Measurements from ENCODE around the gene THSD4. TPM values are rescaled to one million over a fixed set of nuclear protein-coding genes. Genes with fewer than 3 reads are reported as not detected.

Gene THSD4
- total RNA-seq, 2 donors from 2014 or later, result not detected

- Mint-ChIP-seq H3K4me1 (ENCODE audit: low read depth in 2 of 2) (no peaks in the 10 kb centered on the region), H3K27me3 (peaks cover 25 to 35% of the 10 kb centered on the region in 2 donors), H3K9me3 (no peaks in the 10 kb centered on the region), H3K4me3 (no peak overlapping the region), H3K36me3 (no peaks in the 10 kb centered on the region), H3K27ac (no peak overlapping the region)
- ATAC-seq (no peak), DNase-seq (ENCODE audit: low spot score) (no peak)
These were observed 116.5 kb downstream of the THSD4 start for GRCh38 chr15:71231758-71232157.

- H3K4me1 Mint-ChIP-seq (ENCODE audit: low read depth in 2 of 2), result no peaks in the 10 kb centered on the region
- no peaks in the 10 kb centered on the region for H3K9me3 Mint-ChIP-seq
- DNase-seq (ENCODE audit: low spot score), result no peak
- no peak for ATAC-seq
- no peak overlapping the region for H3K4me3 Mint-ChIP-seq
- H3K27ac Mint-ChIP-seq, result no peak overlapping the region
- no peaks in the 10 kb centered on the region for H3K36me3 Mint-ChIP-seq
- peaks cover 31 to 41% of the 10 kb centered on the region in 2 donors for H3K27me3 Mint-ChIP-seq
These were observed 117.1 kb downstream of the THSD4 start for GRCh38 chr15:71232411-71232810.

- H3K4me1 Mint-ChIP-seq (ENCODE audit: low read depth in 2 of 2), result no peaks in the 10 kb centered on the region
- ATAC-seq (no peak), DNase-seq (ENCODE audit: low spot score) (no peak)
- H3K9me3 Mint-ChIP-seq, result no peaks in the 10 kb centered on the region
- peaks cover 19 to 29% of the 10 kb centered on the region in 2 donors for H3K27me3 Mint-ChIP-seq
- no peak overlapping the region for H3K4me3 Mint-ChIP-seq
- no peak overlapping the region for H3K27ac Mint-ChIP-seq
- H3K36me3 Mint-ChIP-seq, result no peaks in the 10 kb centered on the region
These were observed 122.4 kb downstream of the THSD4 start for GRCh38 chr15:71237456-71238188.

GRCh38 chr15:71238926-71239325 is 123.7 kb downstream of the THSD4 start:
- H3K36me3 Mint-ChIP-seq, result no peaks in the 10 kb centered on the region
- no peaks in the 10 kb centered on the region for H3K9me3 Mint-ChIP-seq
- H3K4me1 Mint-ChIP-seq (ENCODE audit: low read depth in 2 of 2), result no peaks in the 10 kb centered on the region
- H3K4me3 Mint-ChIP-seq, result no peak overlapping the region
- ATAC-seq (no peak), DNase-seq (ENCODE audit: low spot score) (no peak)
- peaks cover 19 to 24% of the 10 kb centered on the region in 2 donors for H3K27me3 Mint-ChIP-seq
- no peak overlapping the region for H3K27ac Mint-ChIP-seq

- peaks cover 16 to 24% of the 10 kb centered on the region in 2 donors for H3K27me3 Mint-ChIP-seq
- H3K27ac Mint-ChIP-seq, result no peak overlapping the region
- no peaks in the 10 kb centered on the region for H3K9me3 Mint-ChIP-seq
These were observed 124.5 kb downstream of the THSD4 start for GRCh38 chr15:71239592-71240364.

GRCh38 chr15:71242292-71242691 is 127.0 kb downstream of the THSD4 start:
- no peaks in the 10 kb centered on the region for H3K36me3 Mint-ChIP-seq
- no peak overlapping the region for H3K4me3 Mint-ChIP-seq
- H3K27ac Mint-ChIP-seq, result no peak overlapping the region
- peaks cover 13 to 16% of the 10 kb centered on the region in 2 donors for H3K27me3 Mint-ChIP-seq
- H3K9me3 Mint-ChIP-seq, result no peaks in the 10 kb centered on the region
- DNase-seq (ENCODE audit: low spot score), result no peak
- no peak for ATAC-seq
- H3K4me1 Mint-ChIP-seq (ENCODE audit: low read depth in 2 of 2), result no peaks in the 10 kb centered on the region

More at GRCh38 chr15:71239592-71240364, 124.5 kb downstream of the THSD4 start:
- H3K36me3 Mint-ChIP-seq, result no peaks in the 10 kb centered on the region
- DNase-seq (ENCODE audit: low spot score) (no peak), ATAC-seq (no peak)
- no peak overlapping the region for H3K4me3 Mint-ChIP-seq
- H3K4me1 Mint-ChIP-seq (ENCODE audit: low read depth in 2 of 2), result no peaks in the 10 kb centered on the region

- H3K4me3 Mint-ChIP-seq, result no peak overlapping the region
- no peaks in the 10 kb centered on the region for H3K36me3 Mint-ChIP-seq
- ATAC-seq (no peak), DNase-seq (ENCODE audit: low spot score) (no peak)
- H3K4me1 Mint-ChIP-seq (ENCODE audit: low read depth in 2 of 2), result no peaks in the 10 kb centered on the region
- no peak overlapping the region for H3K27ac Mint-ChIP-seq
- H3K9me3 Mint-ChIP-seq, result no peaks in the 10 kb centered on the region
- H3K27me3 Mint-ChIP-seq, result peaks cover 6 to 12% of the 10 kb centered on the region in 2 donors
These were observed 129.0 kb downstream of the THSD4 start for GRCh38 chr15:71244250-71244649.

GRCh38 chr15:71245588-71245987 is 130.3 kb downstream of the THSD4 start:
- Mint-ChIP-seq H3K36me3 (no peaks in the 10 kb centered on the region), H3K27me3 (peaks cover 12 to 14% of the 10 kb centered on the region in 2 donors), H3K27ac (no peak overlapping the region)

GRCh38 chr15:71248386-71248785 is 133.1 kb downstream of the THSD4 start:
- no peak overlapping the region for H3K27ac Mint-ChIP-seq
- no peaks in the 10 kb centered on the region for H3K4me1 Mint-ChIP-seq (ENCODE audit: low read depth in 2 of 2)
- no peaks in the 10 kb centered on the region for H3K9me3 Mint-ChIP-seq
- DNase-seq (ENCODE audit: low spot score), result no peak
- no peak overlapping the region for H3K4me3 Mint-ChIP-seq
- no peaks in the 10 kb centered on the region for H3K36me3 Mint-ChIP-seq
- no peak for ATAC-seq
- peaks cover 10 to 14% of the 10 kb centered on the region in 2 donors for H3K27me3 Mint-ChIP-seq

More at GRCh38 chr15:71245588-71245987, 130.3 kb downstream of the THSD4 start:
- no peak for DNase-seq (ENCODE audit: low spot score)
- no peaks in the 10 kb centered on the region for H3K9me3 Mint-ChIP-seq
- no peak overlapping the region for H3K4me3 Mint-ChIP-seq
- no peaks in the 10 kb centered on the region for H3K4me1 Mint-ChIP-seq (ENCODE audit: low read depth in 2 of 2)
- no peak for ATAC-seq

GRCh38 chr15:71249986-71250385 is 134.7 kb downstream of the THSD4 start:
- Mint-ChIP-seq H3K27me3 (peaks cover 11 to 14% of the 10 kb centered on the region in 2 donors), H3K4me3 (no peak overlapping the region), H3K4me1 (ENCODE audit: low read depth in 2 of 2) (no peaks in the 10 kb centered on the region), H3K27ac (no peak overlapping the region), H3K9me3 (no peaks in the 10 kb centered on the region), H3K36me3 (no peaks in the 10 kb centered on the region)
- no peak for ATAC-seq
- DNase-seq (ENCODE audit: low spot score), result no peak

GRCh38 chr15:71250936-71251583 is 135.8 kb downstream of the THSD4 start:
- DNase-seq (ENCODE audit: low spot score) (no peak), ATAC-seq (no peak)
- Mint-ChIP-seq H3K27ac (no peak overlapping the region), H3K9me3 (no peaks in the 10 kb centered on the region), H3K4me1 (ENCODE audit: low read depth in 2 of 2) (no peaks in the 10 kb centered on the region), H3K4me3 (no peak overlapping the region), H3K36me3 (no peaks in the 10 kb centered on the region), H3K27me3 (peaks cover 11 to 14% of the 10 kb centered on the region in 2 donors)

GRCh38 chr15:71251584-71252043 is 136.3 kb downstream of the THSD4 start:
- ATAC-seq (no peak), DNase-seq (ENCODE audit: low spot score) (no peak)
- no peak overlapping the region for H3K4me3 Mint-ChIP-seq
- H3K36me3 Mint-ChIP-seq, result no peaks in the 10 kb centered on the region
- no peaks in the 10 kb centered on the region for H3K9me3 Mint-ChIP-seq
- no peak overlapping the region for H3K27ac Mint-ChIP-seq
- H3K4me1 Mint-ChIP-seq (ENCODE audit: low read depth in 2 of 2), result no peaks in the 10 kb centered on the region
- peaks cover 11 to 16% of the 10 kb centered on the region in 2 donors for H3K27me3 Mint-ChIP-seq

GRCh38 chr15:71252044-71252739 is 136.9 kb downstream of the THSD4 start:
- Mint-ChIP-seq H3K4me1 (ENCODE audit: low read depth in 2 of 2) (no peaks in the 10 kb centered on the region), H3K27me3 (peaks cover 10 to 20% of the 10 kb centered on the region in 2 donors), H3K9me3 (no peaks in the 10 kb centered on the region), H3K4me3 (no peak overlapping the region), H3K36me3 (no peaks in the 10 kb centered on the region), H3K27ac (no peak overlapping the region)
- no peak for DNase-seq (ENCODE audit: low spot score)
- ATAC-seq, result no peak

All from natural killer cell treated with Interleukin-12 subunit alpha and Interleukin-12 subunit beta and Interleukin-15 and Interleukin-18, amount 100 ng/mL, for 72 hours (primary cell).